PC-9 (cell line): Measurements from ENCODE around the gene GFRA1. TPM values are rescaled to one million over a fixed set of nuclear protein-coding genes. Genes with fewer than 3 reads are reported as not detected.

Experiments used
- BruUV-seq: library from RNA; stranded (reverse); fragments of 400-500 nt; replicated peaks from 2 replicates; lab custom pipeline; 2021; lab: Mats Ljungman, UMichigan
- CTCF ChIA-PET: fragments of 300-600 bp; sonication (Branson Sonifier 250); formaldehyde crosslinking; loops from one replicate; lab custom pipeline; 2022; ENCODE audit warnings: antibody characterized with exemption; lab: Charles Lee
- POLR2A ChIA-PET: fragments of 300-600 bp; sonication (Branson Sonifier 250); formaldehyde crosslinking; loops from one replicate; lab custom pipeline; 2022; ENCODE audit warnings: antibody characterized with exemption; ENCODE audit not compliant: unreplicated experiment; lab: Charles Lee
- DNase-seq, 2 experiments: peaks; one replicate each; pipeline versions ENCODE4 v3.0.0 to v3.0.0-alpha.2; 2015 to 2022; ENCODE audit warnings: mixed read lengths in 1 of 2
- H2AFZ ChIP-seq: fragments of 200-600 bp; sonication (generic); 2 replicates; pipeline ENCODE4 v1.8.1; 2017; ENCODE audit warnings: antibody characterized with exemption
- H3F3A ChIP-seq: fragments of 200-600 bp; sonication (generic); 2 replicates; pipeline ENCODE4 v1.8.1; 2017; ENCODE audit warnings: antibody characterized with exemption, mild to moderate bottlenecking, low read depth; ENCODE audit not compliant: insufficient read depth
- H3K27ac ChIP-seq: fragments of 200-600 bp; sonication (generic); 2 replicates; pipeline ENCODE4 v1.6.1; 2016; ENCODE audit warnings: mixed run types
- H3K27me3 ChIP-seq: fragments of 200-600 bp; sonication (generic); 2 replicates; pipeline ENCODE4 v1.6.1; 2016; ENCODE audit warnings: low read depth, mixed run types; ENCODE audit not compliant: insufficient read depth
- H3K36me3 ChIP-seq: fragments of 200-600 bp; sonication (generic); 2 replicates; pipeline ENCODE4 v1.6.1; 2016; ENCODE audit warnings: low read depth, mixed run types
- H3K4me1 ChIP-seq: fragments of 200-600 bp; sonication (generic); replicated peaks from 2 replicates; pipeline ENCODE4 v1.6.1; 2016; ENCODE audit warnings: mixed run types; ENCODE audit not compliant: insufficient read depth
- H3K4me2 ChIP-seq: fragments of 200-600 bp; sonication (generic); 2 replicates; pipeline ENCODE4 v1.6.1; 2017; ENCODE audit warnings: mixed run types
- H3K4me3 ChIP-seq: fragments of 200-600 bp; sonication (generic); 2 replicates; pipeline ENCODE4 v1.6.1; 2016; ENCODE audit warnings: mixed run types
- H3K79me2 ChIP-seq: fragments of 200-600 bp; sonication (generic); 2 replicates; pipeline ENCODE4 v1.6.1; 2017; ENCODE audit warnings: low read depth, mixed run types
- H3K9me2 ChIP-seq: fragments of 200-600 bp; sonication (generic); 2 replicates; pipeline ENCODE4 v1.8.1; 2017; ENCODE audit warnings: mild to moderate bottlenecking; ENCODE audit not compliant: insufficient read depth
- H3K9me3 ChIP-seq: fragments of 200-600 bp; sonication (generic); 2 replicates; pipeline ENCODE4 v1.8.1; 2016; ENCODE audit warnings: low read depth; ENCODE audit not compliant: insufficient read depth
- H4K20me1 ChIP-seq: fragments of 200-600 bp; sonication (generic); 2 replicates; pipeline ENCODE4 v1.8.1; 2017; ENCODE audit not compliant: insufficient read depth
- EZH2 ChIP-seq: fragments of 200-600 bp; sonication (generic); IDR thresholded peaks from 2 replicates; pipeline ENCODE4 v1.8.0; 2017; ENCODE audit warnings: antibody characterized with exemption, low read depth
- intact Hi-C: fragments of 100-400 bp; cut with micrococcal nuclease; formaldehyde crosslinking; loops from one replicate; pipeline ENCODE4 v1.10.0; 2022; ENCODE audit not compliant: unreplicated experiment
- total RNA-seq: library from RNA; stranded (reverse); gene quantifications from 2 replicates; pipeline ENCODE4 v1.2.3, GENCODE V29; 2021
- TF ChIP-seq, protein P1 (sequence below): fragments of 200-600 bp; sonication (generic); conservative IDR thresholded peaks from 2 replicates; pipeline ENCODE4 v1.6.1; 2017; ENCODE audit warnings: mixed run types, antibody characterized with exemption, mild to moderate bottlenecking, moderate library complexity

Gene GFRA1
- total RNA-seq, 1 experiment from 2014 or later = 0.11 TPM

DNA sequence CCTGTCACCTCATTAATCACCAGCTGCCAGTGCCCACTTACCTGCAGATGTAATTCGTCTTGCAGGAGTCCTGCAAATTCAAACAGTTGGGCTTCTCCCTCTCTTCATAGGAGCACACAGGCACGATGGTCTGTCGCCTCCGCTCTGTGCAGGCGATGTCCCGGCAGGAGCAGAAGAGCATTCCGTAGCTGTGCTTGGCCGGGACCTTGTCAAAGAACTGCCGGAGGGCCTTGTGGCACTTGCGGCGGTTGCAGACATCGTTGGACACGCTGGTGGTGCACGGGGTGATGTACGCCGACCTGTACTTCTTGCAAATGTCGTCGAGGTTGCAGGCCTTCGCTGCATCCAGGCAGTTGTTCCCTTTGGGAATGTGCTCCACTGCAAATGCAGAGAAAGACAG, 147.8 kb downstream of the GFRA1 start:
- no peaks in the 10 kb centered on the region for H3K79me2 ChIP-seq
- no peak for DNase-seq
- POLR2A ChIA-PET = no interaction called here
- H3K27me3 ChIP-seq = peaks cover 14% of the 10 kb centered on the region; the same call in 1 of the 2 replicates
- TF ChIP-seq, protein P1, sequence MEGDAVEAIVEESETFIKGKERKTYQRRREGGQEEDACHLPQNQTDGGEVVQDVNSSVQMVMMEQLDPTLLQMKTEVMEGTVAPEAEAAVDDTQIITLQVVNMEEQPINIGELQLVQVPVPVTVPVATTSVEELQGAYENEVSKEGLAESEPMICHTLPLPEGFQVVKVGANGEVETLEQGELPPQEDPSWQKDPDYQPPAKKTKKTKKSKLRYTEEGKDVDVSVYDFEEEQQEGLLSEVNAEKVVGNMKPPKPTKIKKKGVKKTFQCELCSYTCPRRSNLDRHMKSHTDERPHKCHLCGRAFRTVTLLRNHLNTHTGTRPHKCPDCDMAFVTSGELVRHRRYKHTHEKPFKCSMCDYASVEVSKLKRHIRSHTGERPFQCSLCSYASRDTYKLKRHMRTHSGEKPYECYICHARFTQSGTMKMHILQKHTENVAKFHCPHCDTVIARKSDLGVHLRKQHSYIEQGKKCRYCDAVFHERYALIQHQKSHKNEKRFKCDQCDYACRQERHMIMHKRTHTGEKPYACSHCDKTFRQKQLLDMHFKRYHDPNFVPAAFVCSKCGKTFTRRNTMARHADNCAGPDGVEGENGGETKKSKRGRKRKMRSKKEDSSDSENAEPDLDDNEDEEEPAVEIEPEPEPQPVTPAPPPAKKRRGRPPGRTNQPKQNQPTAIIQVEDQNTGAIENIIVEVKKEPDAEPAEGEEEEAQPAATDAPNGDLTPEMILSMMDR = no peak
- TF ChIP-seq EZH2 = no peak
- H3K9me2 ChIP-seq = no peaks in the 10 kb centered on the region
- H3K9me3 ChIP-seq = no peaks in the 10 kb centered on the region
- no peak overlapping the region for H3K4me2 ChIP-seq
- intact Hi-C loops = no loop called here
- CTCF ChIA-PET = no interaction called here
- H2AFZ ChIP-seq = no peak overlapping the region
- H3F3A ChIP-seq = no peaks in the 10 kb centered on the region
- no peaks in the 10 kb centered on the region for H4K20me1 ChIP-seq
- no peaks in the 10 kb centered on the region for H3K36me3 ChIP-seq
- H3K4me1 ChIP-seq = no peaks in the 10 kb centered on the region
- H3K27ac ChIP-seq = no peak overlapping the region
- H3K4me3 ChIP-seq = no peak overlapping the region
- no TSS peak for BruUV-seq

DNA sequence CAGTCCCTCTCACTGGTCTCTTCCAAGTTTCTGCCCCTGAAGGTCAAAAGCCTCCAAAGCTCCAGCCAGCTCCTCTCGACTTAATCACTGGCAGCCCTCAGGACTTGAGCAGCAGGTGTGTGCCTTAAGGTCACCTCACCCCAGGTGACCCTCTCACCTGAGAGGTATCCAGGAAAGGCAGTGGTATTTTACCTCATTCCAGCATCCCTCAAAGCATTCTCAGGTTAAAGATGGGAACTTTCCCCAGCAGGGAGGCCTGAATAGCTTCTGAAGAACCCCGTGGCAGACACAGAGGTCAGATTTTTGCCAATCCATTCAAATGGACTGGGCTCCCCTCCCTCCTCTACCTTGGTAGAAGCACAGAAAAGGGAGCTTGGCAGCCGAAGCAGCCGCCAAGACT, 148.2 kb downstream of the GFRA1 start:
- Histone ChIP-seq H3K4me3 (no peak overlapping the region), H3K27me3 (peaks cover 14% of the 10 kb centered on the region; the same call in 1 of the 2 replicates), H3K36me3 (no peaks in the 10 kb centered on the region), H3K9me3 (no peaks in the 10 kb centered on the region), H4K20me1 (no peaks in the 10 kb centered on the region), H3K9me2 (no peaks in the 10 kb centered on the region), H3F3A (no peaks in the 10 kb centered on the region), H3K4me2 (no peak overlapping the region), H3K4me1 (no peaks in the 10 kb centered on the region), H3K27ac (no peak overlapping the region), H3K79me2 (no peaks in the 10 kb centered on the region), H2AFZ (no peak overlapping the region)
- BruUV-seq = no TSS peak
- intact Hi-C loops = no loop called here
- ChIA-PET POLR2A (no interaction called here), CTCF (no interaction called here)
- DNase-seq = no peak
- TF ChIP-seq, protein P1 = no peak

DNA sequence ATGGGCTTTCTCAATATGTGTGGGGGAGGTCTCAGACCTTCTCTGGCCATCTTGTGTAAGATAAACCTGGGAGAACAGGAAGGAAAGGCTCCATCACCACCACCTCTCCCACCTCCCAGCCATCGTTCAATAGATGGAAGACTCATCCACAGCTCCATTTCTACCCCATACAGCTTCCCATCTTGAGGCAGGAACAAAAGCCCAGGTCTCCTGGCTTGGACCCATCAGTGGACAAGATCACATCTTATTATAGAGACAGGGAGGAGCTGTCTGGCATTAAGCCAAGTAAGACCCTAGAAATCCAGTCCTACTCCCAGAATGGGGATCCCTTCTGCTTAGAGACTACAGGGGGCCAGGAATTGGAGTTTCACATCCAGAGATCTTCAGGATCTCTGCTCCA, 150.3 kb downstream of the GFRA1 start:
- Histone ChIP-seq H3F3A (no peaks in the 10 kb centered on the region), H3K27ac (no peak overlapping the region), H3K36me3 (no peaks in the 10 kb centered on the region), H3K79me2 (no peaks in the 10 kb centered on the region), H2AFZ (no peak overlapping the region), H3K9me3 (no peaks in the 10 kb centered on the region), H3K27me3 (peaks cover 14% of the 10 kb centered on the region; the same call in 1 of the 2 replicates), H3K9me2 (no peaks in the 10 kb centered on the region), H4K20me1 (no peaks in the 10 kb centered on the region), H3K4me3 (no peak overlapping the region), H3K4me2 (no peak overlapping the region), H3K4me1 (no peaks in the 10 kb centered on the region)
- no TSS peak for BruUV-seq
- ChIA-PET CTCF (no interaction called here), POLR2A (no interaction called here)
- TF ChIP-seq, protein P1 = no peak
- no peak for TF ChIP-seq EZH2
- intact Hi-C loops = no loop called here
- no peak for DNase-seq
